ENCODE measurements around the gene CLIC1. TPM values are rescaled to one million over a fixed set of nuclear protein-coding genes. Genes with fewer than 3 reads are reported as not detected.
A peak's percentile ranks its signal among the peaks of the same experiment; 100 is the strongest.

Gene CLIC1
- total and polyA plus RNA-seq, 10 of the 15 experiments (the other 5 are each of a cell fraction or from before 2014, with no cell fraction given) = 446 to 1,266 (median 636) TPM

DNA sequence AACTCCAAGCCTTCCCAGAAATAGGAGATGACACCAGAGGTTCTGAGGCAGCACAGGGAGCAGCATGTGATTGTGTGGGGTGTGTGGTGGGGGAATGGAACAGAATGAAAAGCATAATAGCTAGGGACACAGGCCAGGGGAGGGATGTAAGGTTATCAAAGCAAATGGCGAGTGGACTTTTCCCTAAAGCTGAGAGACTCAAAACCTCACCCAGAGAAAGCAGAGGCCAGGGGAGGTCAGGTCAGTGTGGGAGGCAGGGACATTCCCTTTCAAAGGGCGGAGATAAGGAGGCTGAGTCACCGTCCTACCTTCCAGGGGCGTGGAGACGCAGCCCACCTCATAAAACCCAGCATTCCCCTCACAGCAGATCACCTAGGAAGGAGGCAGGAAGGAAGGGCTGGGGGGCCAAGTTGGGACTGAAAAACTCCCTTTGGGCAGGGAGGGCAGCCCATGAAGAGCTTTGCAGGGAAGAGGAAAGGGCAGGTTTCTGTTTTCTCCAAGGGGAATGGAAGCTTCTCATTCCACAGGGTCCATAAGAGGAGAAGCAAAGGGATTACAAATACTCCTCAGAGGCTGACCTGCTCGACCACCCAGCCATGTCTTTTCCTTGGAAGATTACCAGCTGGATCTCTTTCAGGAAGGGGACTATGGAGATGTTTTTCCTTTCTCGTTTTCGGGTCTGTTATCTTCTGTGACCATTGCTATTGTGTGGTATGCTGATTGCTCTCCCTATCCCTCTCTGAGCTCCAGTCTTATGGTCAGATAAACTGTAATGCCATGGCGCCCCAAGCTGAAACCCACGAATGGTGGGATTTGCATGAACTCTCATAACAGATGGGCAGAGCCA lies 45.9 kb downstream of the CLIC1 start (continued):
- TF ChIP-seq, protein P1, sequence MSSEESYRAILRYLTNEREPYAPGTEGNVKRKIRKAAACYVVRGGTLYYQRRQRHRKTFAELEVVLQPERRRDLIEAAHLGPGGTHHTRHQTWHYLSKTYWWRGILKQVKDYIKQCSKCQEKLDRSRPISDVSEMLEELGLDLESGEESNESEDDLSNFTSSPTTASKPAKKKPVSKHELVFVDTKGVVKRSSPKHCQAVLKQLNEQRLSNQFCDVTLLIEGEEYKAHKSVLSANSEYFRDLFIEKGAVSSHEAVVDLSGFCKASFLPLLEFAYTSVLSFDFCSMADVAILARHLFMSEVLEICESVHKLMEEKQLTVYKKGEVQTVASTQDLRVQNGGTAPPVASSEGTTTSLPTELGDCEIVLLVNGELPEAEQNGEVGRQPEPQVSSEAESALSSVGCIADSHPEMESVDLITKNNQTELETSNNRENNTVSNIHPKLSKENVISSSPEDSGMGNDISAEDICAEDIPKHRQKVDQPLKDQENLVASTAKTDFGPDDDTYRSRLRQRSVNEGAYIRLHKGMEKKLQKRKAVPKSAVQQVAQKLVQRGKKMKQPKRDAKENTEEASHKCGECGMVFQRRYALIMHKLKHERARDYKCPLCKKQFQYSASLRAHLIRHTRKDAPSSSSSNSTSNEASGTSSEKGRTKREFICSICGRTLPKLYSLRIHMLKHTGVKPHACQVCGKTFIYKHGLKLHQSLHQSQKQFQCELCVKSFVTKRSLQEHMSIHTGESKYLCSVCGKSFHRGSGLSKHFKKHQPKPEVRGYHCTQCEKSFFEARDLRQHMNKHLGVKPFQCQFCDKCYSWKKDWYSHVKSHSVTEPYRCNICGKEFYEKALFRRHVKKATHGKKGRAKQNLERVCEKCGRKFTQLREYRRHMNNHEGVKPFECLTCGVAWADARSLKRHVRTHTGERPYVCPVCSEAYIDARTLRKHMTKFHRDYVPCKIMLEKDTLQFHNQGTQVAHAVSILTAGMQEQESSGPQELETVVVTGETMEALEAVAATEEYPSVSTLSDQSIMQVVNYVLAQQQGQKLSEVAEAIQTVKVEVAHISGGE (CRISPR knock-in tag; IDR thresholded peaks at IDR 0.05) = no peak
- TF ChIP-seq POLR2AphosphoS2 (IDR thresholded peaks at IDR 0.05; ENCODE audit: low read depth, low read length) (no peak), MXI1 (IDR thresholded peaks at IDR 0.05; ENCODE audit: low read depth, low read length) (no peak), HDGF (IDR thresholded peaks at IDR 0.05) (no peak), ATF7 (IDR thresholded peaks at IDR 0.05; ENCODE audit: low read depth) (no peak)

DNA sequence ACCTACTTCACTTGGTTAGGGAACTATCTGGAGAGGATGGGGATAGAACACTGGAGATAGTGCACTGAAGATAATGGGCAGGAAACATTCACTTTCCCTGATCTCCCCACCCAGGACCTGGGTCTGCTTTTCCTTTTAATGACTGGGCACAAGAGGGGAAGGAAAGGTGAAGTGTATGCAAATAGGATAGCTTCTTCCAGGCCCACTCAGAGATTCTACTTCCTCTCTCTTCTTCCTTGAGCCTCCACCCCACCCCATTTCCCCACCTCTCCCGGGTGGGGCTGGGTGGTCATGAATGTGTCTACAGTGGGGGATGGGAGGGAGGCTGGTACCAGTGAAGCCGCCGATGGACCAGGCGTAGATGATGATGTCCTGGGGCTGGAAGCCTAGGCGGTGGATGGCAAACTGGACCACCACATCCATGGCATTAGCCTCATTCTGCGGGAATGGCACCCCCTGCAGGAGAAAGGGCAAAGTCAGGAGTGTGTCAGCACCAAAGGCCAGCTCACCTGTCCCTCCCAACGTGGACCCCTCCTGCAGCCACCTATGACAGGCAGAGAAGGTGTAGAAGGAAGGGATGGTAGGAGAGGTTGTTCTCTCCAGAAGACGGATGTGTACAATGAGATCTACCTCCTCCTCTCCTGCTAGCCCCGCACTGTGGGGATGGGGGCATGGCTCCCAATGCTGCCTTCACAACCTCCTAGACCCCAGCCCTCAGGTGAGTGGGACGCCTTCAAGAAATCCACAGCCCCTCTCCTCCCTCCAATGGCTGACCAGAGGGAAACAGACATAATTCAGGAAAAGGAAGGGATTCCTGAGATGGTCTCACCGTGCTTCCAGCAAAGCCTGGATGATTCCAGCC lies 46.9 kb downstream of the CLIC1 start:
- CTCF ChIA-PET = interaction anchor here (0.7 to 2.3 kb wide), 3 partner anchors 14 to 138 kb away, joined by 4 to 7 read pairs (median 5); no protein-coding TSS in a partner anchor
- Histone ChIP-seq H3K36me3 (ENCODE audit: control insufficient read depth in 2 of 2, insufficient read depth in 2 of 2, low read length in 1 of 2) (peaks cover 12 to 38% of the 10 kb centered on the region in 2 experiments; a peak in 3 of 4 replicates), H3K4me2 (ENCODE audit: control insufficient read depth, insufficient read depth) (no peak overlapping the region), H3K27ac (ENCODE audit: control insufficient read depth, insufficient read depth) (no peak overlapping the region), H3K4me3 (no peak overlapping the region), H3K9me3 (replicated peaks; ENCODE audit: control insufficient read depth, insufficient read depth, low read length) (no peaks in the 10 kb centered on the region), H3K79me2 (ENCODE audit: control insufficient read depth, insufficient read depth, low read length) (no peaks in the 10 kb centered on the region), H4K20me1 (ENCODE audit: control insufficient read depth, insufficient read depth) (no peaks in the 10 kb centered on the region), H3K9ac (ENCODE audit: control insufficient read depth, insufficient read depth, low read length) (no peak overlapping the region), H3K27me3 (replicated peaks in 1 of 2; ENCODE audit: control insufficient read depth in 2 of 2, insufficient read depth in 2 of 2, low read length in 1 of 2) (no peaks in the 10 kb centered on the region), H2AFZ (ENCODE audit: control insufficient read depth, low read depth, low read length) (no peak overlapping the region), H3K4me1 (ENCODE audit: control insufficient read depth, insufficient read depth, low read length) (no peaks in the 10 kb centered on the region)
- peak; percentile 62 for ATAC-seq
- SMC1A ChIA-PET (ENCODE audit: uncharacterized antibody, unreplicated experiment) = no interaction called here
- no peak for DNase-seq (ENCODE audit: low read depth, low spot score)
- intact Hi-C loops (cut with micrococcal nuclease; ENCODE audit: unreplicated experiment) = no loop called here
- BruUV-seq (replicated peaks) = no TSS peak
- POLR2A ChIA-PET = no interaction called here
- no peak for FAIRE-seq
- WGBS (ENCODE audit: insufficient coverage, insufficient replicate concordance, low lambda C conversion rate, missing lambda C conversion rate) = 78% methylated on average over 10 of the region's 11 CpGs
- RAD21 ChIA-PET (ENCODE audit: unreplicated experiment) = interaction anchor here (1.1 kb wide), 1 partner anchor 67 kb away, joined by 3 read pairs; no protein-coding TSS in a partner anchor
- in situ Hi-C loops (cut with MboI) = no loop called here
- peak; percentile 26; the same call in 1 of the 2 replicates for TF ChIP-seq RAD21 (IDR thresholded peaks at IDR 0.05; ENCODE audit: insufficient read depth, low read depth, low read length)
- TF ChIP-seq CEBPB (IDR thresholded peaks at IDR 0.05; ENCODE audit: borderline replicate concordance in 1 of 2, low read depth in 2 of 2, low read length in 2 of 2) = no peak
- TF ChIP-seq, protein P2, sequence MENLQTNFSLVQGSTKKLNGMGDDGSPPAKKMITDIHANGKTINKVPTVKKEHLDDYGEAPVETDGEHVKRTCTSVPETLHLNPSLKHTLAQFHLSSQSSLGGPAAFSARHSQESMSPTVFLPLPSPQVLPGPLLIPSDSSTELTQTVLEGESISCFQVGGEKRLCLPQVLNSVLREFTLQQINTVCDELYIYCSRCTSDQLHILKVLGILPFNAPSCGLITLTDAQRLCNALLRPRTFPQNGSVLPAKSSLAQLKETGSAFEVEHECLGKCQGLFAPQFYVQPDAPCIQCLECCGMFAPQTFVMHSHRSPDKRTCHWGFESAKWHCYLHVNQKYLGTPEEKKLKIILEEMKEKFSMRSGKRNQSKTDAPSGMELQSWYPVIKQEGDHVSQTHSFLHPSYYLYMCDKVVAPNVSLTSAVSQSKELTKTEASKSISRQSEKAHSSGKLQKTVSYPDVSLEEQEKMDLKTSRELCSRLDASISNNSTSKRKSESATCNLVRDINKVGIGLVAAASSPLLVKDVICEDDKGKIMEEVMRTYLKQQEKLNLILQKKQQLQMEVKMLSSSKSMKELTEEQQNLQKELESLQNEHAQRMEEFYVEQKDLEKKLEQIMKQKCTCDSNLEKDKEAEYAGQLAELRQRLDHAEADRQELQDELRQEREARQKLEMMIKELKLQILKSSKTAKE (IDR thresholded peaks at IDR 0.05; ENCODE audit: low read depth, poor library complexity, severe bottlenecking) = no peak
- TF ChIP-seq, protein P3, sequence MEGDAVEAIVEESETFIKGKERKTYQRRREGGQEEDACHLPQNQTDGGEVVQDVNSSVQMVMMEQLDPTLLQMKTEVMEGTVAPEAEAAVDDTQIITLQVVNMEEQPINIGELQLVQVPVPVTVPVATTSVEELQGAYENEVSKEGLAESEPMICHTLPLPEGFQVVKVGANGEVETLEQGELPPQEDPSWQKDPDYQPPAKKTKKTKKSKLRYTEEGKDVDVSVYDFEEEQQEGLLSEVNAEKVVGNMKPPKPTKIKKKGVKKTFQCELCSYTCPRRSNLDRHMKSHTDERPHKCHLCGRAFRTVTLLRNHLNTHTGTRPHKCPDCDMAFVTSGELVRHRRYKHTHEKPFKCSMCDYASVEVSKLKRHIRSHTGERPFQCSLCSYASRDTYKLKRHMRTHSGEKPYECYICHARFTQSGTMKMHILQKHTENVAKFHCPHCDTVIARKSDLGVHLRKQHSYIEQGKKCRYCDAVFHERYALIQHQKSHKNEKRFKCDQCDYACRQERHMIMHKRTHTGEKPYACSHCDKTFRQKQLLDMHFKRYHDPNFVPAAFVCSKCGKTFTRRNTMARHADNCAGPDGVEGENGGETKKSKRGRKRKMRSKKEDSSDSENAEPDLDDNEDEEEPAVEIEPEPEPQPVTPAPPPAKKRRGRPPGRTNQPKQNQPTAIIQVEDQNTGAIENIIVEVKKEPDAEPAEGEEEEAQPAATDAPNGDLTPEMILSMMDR (IDR thresholded peaks at IDR 0.05 in 2 of 3, conservative IDR thresholded peaks at IDR 0.05 in 1 of 3; ENCODE audit: control insufficient read depth in 2 of 3, extremely low read depth in 1 of 3, insufficient read depth in 1 of 3, low read depth in 3 of 3, low read length in 3 of 3) = peak; percentile 21 to 39 (median 34); a peak in 3 of 6 replicates
- no peak for TF ChIP-seq HDAC2 (IDR thresholded peaks at IDR 0.05)
- no peak for TF ChIP-seq MTA2 (IDR thresholded peaks at IDR 0.05; ENCODE audit: low read depth)

All from GM12878 (cell line).